GM18870 (cell line): Measurements from ENCODE around the gene MOB3B.

ENCODE experiments used
- ATAC-seq: cut with Tn5 transposase; IDR thresholded peaks from one replicate; pipeline ENCODE4 v1.9.1; 2021; ENCODE audit warnings: moderate library complexity; ENCODE audit not compliant: unreplicated experiment

Gene MOB3B

GRCh38 chr9:27344776-27345175, 184.8 kb downstream of the MOB3B start:
- ATAC-seq, result no peak

GRCh38 chr9:27341545-27342294, 187.9 kb downstream of the MOB3B start:
- no peak for ATAC-seq

DNA sequence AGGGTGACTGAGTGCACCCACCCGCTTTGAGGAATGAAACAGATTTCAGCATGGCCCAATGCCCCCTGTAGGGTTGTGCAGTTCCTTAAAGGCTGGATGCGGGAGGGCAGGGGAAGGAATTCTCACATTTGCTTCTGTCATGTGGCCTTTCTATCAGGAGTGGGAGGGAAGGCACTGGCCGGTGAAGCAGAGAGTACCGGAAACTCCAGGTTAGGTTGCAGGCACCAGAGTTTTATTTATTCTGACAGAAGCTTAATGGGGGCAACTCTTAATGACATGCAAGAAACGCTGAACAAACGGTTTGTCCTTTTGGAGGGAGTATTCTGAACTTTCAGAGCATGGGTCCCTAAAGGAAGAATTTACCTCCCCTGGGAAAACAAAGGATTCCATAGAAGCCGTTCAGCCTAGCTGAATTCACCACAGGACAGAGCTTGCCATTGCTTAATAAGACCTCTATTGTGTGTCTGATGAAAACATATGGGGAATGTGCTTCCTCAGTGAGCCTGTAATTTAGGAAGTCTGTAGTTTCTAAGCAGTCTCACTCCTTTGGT, 188.6 kb downstream of the MOB3B start:
- ATAC-seq, result no peak

- ATAC-seq, result no peak
These were observed 189.3 kb downstream of the MOB3B start for GRCh38 chr9:27340285-27340674.

DNA sequence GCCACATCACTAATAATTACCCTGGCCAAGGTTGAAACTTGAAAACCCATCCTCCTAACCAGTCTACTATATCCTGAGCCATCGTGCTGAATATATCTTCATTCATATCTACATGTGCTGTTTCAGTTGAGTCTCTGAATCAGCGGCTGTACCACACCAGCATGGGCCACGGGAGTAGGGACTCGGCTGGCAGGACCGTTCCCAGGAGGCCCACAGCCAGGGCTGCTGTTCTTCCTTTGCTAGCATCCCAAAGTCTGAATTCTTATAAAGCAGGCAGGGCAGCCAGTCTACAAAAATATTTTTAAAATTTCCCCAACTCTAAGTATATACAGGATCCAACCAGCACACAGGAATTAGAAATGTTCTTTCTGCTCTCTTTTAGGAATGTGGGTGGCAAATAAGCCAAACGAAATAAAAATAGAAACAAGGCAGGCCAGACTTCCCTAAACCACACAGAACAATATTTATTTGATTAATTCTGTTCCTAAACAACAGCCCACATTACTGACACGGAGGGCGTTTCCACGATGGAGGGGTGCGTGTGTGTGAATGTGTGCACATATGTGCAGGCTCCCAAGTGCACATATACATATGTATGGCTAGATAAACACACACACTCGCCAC, 189.8 kb downstream of the MOB3B start:
- ATAC-seq, result no peak

DNA sequence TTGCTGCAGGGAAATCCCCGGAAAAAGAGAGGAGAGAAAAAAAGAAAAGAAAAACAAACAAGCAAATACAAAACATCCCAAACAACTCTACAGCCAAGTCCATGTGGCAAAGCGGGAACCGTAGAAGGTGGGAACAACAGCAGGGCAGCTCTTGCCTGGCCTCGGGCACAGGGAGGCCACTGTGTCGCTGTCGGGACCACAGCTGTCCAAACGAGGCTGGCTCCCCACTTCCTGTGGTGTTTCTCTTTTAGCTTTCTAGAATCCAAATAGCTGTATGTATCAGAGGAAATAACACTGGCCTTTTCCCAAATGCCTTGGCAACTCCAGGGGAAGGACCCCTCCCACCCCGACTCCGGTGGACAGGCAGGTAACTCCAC, 191.1 kb downstream of the MOB3B start:
- no peak for ATAC-seq

GRCh38 chr9:27337833-27338526, 191.6 kb downstream of the MOB3B start:
- ATAC-seq, result no peak

GRCh38 chr9:27337236-27337635, 192.4 kb downstream of the MOB3B start:
- ATAC-seq, result no peak

GRCh38 chr9:27336829-27337228, 192.8 kb downstream of the MOB3B start:
- ATAC-seq, result no peak

- ATAC-seq, result no peak
These were observed 193.5 kb downstream of the MOB3B start for GRCh38 chr9:27336126-27336525.

- ATAC-seq, result no peak
These were observed 194.5 kb downstream of the MOB3B start for GRCh38 chr9:27335075-27335474.

- peak; percentile 92 for ATAC-seq
These were observed 196.2 kb downstream of the MOB3B start for GRCh38 chr9:27333241-27334052.

- no peak for ATAC-seq
These were observed 198.2 kb downstream of the MOB3B start for GRCh38 chr9:27331393-27331792.

DNA sequence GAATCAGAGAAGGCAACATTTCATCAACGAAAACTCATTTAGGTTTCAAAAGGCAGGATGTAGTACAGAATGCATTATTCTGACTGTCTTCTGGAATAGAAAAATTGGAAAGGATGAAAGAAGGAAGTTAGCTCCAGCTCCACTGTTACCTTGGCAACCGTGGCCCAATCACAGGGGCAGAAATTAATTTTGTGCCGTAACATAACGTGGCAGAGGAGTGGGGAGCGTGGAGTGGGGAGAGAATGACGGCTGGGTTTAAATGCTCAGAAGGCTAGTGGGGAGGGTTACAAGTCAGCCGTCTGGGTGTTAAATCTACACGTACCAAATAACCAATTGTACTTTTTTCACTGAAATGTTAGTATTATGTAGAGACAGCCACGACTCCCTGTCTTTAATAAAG, 200.3 kb downstream of the MOB3B start:
- ATAC-seq, result no peak

DNA sequence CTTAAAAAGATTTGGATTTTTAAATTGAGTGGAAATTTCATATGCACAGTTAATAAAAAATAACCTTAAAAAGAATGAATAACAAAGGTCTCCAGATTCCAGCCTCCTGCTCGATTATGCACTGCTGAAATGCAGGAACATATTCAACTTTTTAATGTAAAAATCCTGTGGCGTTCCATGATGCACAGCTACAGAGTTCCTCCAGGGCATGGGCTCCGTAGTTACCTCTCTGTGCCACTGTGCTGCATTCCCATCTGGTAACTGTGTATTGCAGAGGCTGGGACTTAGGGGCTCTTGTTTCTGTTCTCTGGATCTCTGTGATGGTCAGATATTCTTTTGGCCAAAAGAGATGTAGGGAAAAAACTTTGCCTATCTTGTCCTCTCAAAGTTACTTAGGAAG, 201.1 kb downstream of the MOB3B start:
- no peak for ATAC-seq

GRCh38 chr9:27311184-27311583, 218.4 kb downstream of the MOB3B start:
- no peak for ATAC-seq

- ATAC-seq, result no peak
These were observed 219.0 kb downstream of the MOB3B start for GRCh38 chr9:27310582-27310981.

GRCh38 chr9:27308691-27309390, 220.8 kb downstream of the MOB3B start:
- no peak for ATAC-seq

- ATAC-seq, result no peak
These were observed 225.1 kb downstream of the MOB3B start for GRCh38 chr9:27304521-27304920.

GRCh38 chr9:27303219-27303618, 226.4 kb downstream of the MOB3B start:
- ATAC-seq, result no peak
